Hepatocyte (in vitro differentiated cells): ENCODE measurements around the gene HTRA1.

Experiments used
- CTCF ChIP-seq: fragments of 200-600 bp; sonication (generic); IDR thresholded peaks from 2 replicates; pipeline ENCODE4 v1.5.1; 2016; ENCODE audit warnings: antibody characterized with exemption, mild to moderate bottlenecking; ENCODE audit not compliant: poor library complexity
- EZH2 ChIP-seq: fragments of 200-600 bp; sonication (generic); IDR thresholded peaks from 2 replicates; pipeline ENCODE4 v1.6.1; 2016; ENCODE audit warnings: antibody characterized with exemption, mild to moderate bottlenecking, borderline replicate concordance
- EZH2phosphoT487 ChIP-seq: fragments of 200-600 bp; sonication (generic); IDR thresholded peaks from one replicate; pipeline ENCODE4 v1.6.1; 2018; ENCODE audit warnings: antibody characterized with exemption, mild to moderate bottlenecking, low read depth, moderate library complexity; ENCODE audit not compliant: unreplicated experiment, severe bottlenecking

DNA sequence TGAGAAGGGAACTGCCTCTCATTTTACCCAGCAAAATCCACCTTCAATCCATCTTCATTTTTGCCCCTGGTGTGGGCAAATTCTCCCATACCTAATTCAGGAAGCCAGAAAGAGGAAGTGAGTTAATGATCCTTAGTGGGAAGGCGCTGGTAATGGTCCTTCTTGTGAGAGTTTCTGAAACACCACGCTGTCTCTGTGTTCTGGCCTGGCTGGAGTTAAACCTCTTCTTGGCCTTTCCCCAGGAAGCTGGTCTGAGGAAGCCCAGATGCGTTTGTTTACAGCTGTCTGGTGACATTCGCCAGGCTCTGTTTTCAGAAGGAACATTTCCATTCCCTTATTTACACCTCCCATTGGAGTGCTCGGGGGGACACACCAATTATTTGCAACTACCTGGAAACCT lies 24.3 kb downstream of the HTRA1 start:
- no peak for TF ChIP-seq CTCF
- no peak for TF ChIP-seq EZH2
- no peak for TF ChIP-seq EZH2phosphoT487
